ENCODE measurements around the gene ELFN1. TPM values are rescaled to one million over a fixed set of nuclear protein-coding genes. Genes with fewer than 3 reads are reported as not detected.

ELFN1 gene
- polyA plus RNA-seq, 1 donor (not counting 4 experiments of a cell fraction or from before 2014, with no cell fraction given): 0.03 TPM

DNA sequence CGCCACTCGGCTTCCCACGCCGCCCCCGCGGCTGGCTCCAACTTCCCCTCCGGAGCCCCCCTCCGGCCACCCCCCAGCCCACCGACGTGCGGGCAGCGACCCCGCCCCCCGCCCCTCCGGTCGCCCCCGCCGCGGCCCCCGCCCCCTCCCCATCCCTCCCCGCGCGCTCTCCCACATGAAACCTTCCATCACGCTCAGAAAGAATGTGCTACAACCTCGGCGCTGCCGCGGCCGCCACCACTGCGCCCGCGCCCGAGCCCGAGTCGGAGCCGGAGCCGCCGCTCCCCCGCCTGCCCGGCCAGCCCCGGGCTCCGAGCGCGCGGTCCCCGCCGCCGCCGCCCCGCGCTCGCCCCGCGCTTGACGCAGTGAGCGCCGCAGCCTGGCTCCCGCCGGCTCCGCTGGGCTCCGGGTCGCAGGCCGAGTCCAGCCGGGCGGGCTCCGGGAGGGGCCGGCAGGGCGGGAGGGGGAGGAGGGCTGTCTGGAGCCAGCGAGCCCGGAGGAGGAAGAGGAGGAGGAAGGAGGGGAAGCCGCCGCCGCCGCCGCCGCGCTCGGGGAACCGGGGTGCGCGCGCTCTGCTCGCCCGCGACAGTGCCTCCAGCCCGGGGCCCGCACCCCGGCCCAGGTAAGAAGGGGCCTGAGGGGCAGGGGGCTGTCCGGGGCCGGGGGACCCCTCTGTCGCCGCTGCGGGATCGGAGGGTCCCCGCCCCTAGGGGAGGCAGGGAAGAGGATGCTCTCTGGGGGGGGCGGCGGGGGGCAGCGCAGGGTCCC, 4.3 kb upstream of the ELFN1 start:
- Histone ChIP-seq H3K9me3 (ENCODE audit: control insufficient read depth, low read depth, low read length) (no peaks in the 10 kb centered on the region), H3K9ac (ENCODE audit: control insufficient read depth, extremely low read depth, insufficient read depth, low read length) (no peak overlapping the region), H3K36me3 (ENCODE audit: control insufficient read depth in 2 of 2, extremely low read depth in 1 of 2, insufficient read depth in 2 of 2, low read length in 2 of 2) (no peaks in the 10 kb centered on the region), H2AFZ (ENCODE audit: control insufficient read depth, low read length) (no peak overlapping the region), H4K20me1 (ENCODE audit: control insufficient read depth, extremely low read depth, insufficient read depth, low read length) (no peaks in the 10 kb centered on the region), H3K4me1 (ENCODE audit: control insufficient read depth, extremely low read depth, insufficient read depth, low read length) (peaks cover 2% of the 10 kb centered on the region), H3K27ac (ENCODE audit: control insufficient read depth, insufficient read depth, low read length) (no peak overlapping the region), H3K4me3 (ENCODE audit: control insufficient read depth in 2 of 3, extremely low read depth in 1 of 3, insufficient read depth in 2 of 3, low read depth in 1 of 3, low read length in 3 of 3) (peak overlapping the region in 2 of 3 experiments; percentile 3 to 42), H3K79me2 (ENCODE audit: control insufficient read depth, insufficient read depth, low read length) (no peaks in the 10 kb centered on the region), H3K9me1 (ENCODE audit: control insufficient read depth, extremely low read depth, insufficient read depth, low read length) (no peaks in the 10 kb centered on the region), H3K4me2 (ENCODE audit: control insufficient read depth, extremely low read depth, insufficient read depth, low read depth, low read length) (peak overlapping the region; percentile 22), H3K27me3 (ENCODE audit: control insufficient read depth, extremely low read depth, insufficient read depth, low read length) (peaks cover 72% of the 10 kb centered on the region)
- TF ChIP-seq EZH2 (IDR thresholded peaks at IDR 0.05; ENCODE audit: low read length): no peak
- TF ChIP-seq, protein P1, sequence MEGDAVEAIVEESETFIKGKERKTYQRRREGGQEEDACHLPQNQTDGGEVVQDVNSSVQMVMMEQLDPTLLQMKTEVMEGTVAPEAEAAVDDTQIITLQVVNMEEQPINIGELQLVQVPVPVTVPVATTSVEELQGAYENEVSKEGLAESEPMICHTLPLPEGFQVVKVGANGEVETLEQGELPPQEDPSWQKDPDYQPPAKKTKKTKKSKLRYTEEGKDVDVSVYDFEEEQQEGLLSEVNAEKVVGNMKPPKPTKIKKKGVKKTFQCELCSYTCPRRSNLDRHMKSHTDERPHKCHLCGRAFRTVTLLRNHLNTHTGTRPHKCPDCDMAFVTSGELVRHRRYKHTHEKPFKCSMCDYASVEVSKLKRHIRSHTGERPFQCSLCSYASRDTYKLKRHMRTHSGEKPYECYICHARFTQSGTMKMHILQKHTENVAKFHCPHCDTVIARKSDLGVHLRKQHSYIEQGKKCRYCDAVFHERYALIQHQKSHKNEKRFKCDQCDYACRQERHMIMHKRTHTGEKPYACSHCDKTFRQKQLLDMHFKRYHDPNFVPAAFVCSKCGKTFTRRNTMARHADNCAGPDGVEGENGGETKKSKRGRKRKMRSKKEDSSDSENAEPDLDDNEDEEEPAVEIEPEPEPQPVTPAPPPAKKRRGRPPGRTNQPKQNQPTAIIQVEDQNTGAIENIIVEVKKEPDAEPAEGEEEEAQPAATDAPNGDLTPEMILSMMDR (optimal IDR thresholded peaks at IDR 0.05 in 1 of 3, IDR thresholded peaks at IDR 0.05 in 1 of 3, conservative IDR thresholded peaks at IDR 0.05 in 1 of 3; ENCODE audit: extremely low read depth in 1 of 3, insufficient read depth in 2 of 3, low read length in 3 of 3): no peak
- dilution Hi-C loops (cut with MboI; ENCODE audit: extremely low pct_ligation_motif_present, low sequenced_read_pairs): no loop called here
- FAIRE-seq (no peak), DNase-seq (ENCODE audit: low read depth, low spot score) (no peak)

DNA sequence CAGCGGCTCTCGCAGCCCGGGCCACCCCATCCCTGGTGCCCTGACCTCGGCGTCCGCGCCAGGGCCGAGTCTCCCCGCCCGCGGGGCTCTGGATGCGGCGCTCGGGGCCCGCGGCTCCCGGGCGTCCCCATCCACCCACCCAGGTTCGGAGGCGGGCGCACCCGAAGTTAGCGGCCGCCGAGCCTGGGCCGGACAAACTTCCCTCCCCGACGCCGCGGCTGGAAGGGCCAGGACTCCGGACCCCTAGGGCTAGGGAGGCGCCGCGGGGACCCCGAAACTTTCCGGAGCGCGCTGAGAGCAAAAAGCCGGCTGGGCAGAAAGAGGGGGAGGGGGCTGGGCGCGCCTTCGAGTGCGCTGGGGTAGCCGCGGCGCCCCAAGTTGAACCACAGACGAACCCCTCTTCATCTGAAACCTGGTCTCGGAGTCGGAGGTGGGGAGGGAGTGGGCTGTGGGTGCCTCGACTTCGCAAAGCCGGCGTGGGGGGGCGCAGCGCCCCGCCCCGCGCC, 3.7 kb upstream of the ELFN1 start:
- Histone ChIP-seq H4K20me1 (ENCODE audit: control insufficient read depth, extremely low read depth, insufficient read depth, low read length) (no peaks in the 10 kb centered on the region), H3K9me1 (ENCODE audit: control insufficient read depth, extremely low read depth, insufficient read depth, low read length) (no peaks in the 10 kb centered on the region), H3K36me3 (ENCODE audit: control insufficient read depth in 2 of 2, extremely low read depth in 1 of 2, insufficient read depth in 2 of 2, low read length in 2 of 2) (no peaks in the 10 kb centered on the region), H2AFZ (ENCODE audit: control insufficient read depth, low read length) (no peak overlapping the region), H3K9ac (ENCODE audit: control insufficient read depth, extremely low read depth, insufficient read depth, low read length) (no peak overlapping the region), H3K9me3 (ENCODE audit: control insufficient read depth, low read depth, low read length) (no peaks in the 10 kb centered on the region), H3K4me2 (ENCODE audit: control insufficient read depth, extremely low read depth, insufficient read depth, low read depth, low read length) (no peak overlapping the region), H3K79me2 (ENCODE audit: control insufficient read depth, insufficient read depth, low read length) (no peaks in the 10 kb centered on the region), H3K4me3 (ENCODE audit: control insufficient read depth in 2 of 3, extremely low read depth in 1 of 3, insufficient read depth in 2 of 3, low read depth in 1 of 3, low read length in 3 of 3) (peak overlapping the region in 1 of 3 experiments; percentile 5), H3K27me3 (ENCODE audit: control insufficient read depth, extremely low read depth, insufficient read depth, low read length) (peaks cover 78% of the 10 kb centered on the region), H3K27ac (ENCODE audit: control insufficient read depth, insufficient read depth, low read length) (no peak overlapping the region), H3K4me1 (ENCODE audit: control insufficient read depth, extremely low read depth, insufficient read depth, low read length) (peaks cover 2% of the 10 kb centered on the region)
- FAIRE-seq (no peak), DNase-seq (ENCODE audit: low read depth, low spot score) (no peak)
- dilution Hi-C loops (cut with MboI; ENCODE audit: extremely low pct_ligation_motif_present, low sequenced_read_pairs): no loop called here
- TF ChIP-seq, protein P1 (optimal IDR thresholded peaks at IDR 0.05 in 1 of 3, IDR thresholded peaks at IDR 0.05 in 1 of 3, conservative IDR thresholded peaks at IDR 0.05 in 1 of 3; ENCODE audit: extremely low read depth in 1 of 3, insufficient read depth in 2 of 3, low read length in 3 of 3): no peak
- peak; percentile 99 for TF ChIP-seq EZH2 (IDR thresholded peaks at IDR 0.05; ENCODE audit: low read length)

Measured in keratinocyte (primary cell).